Activated CD8-positive, alpha-beta T cell treated with anti-CD3 and anti-CD28 coated beads for 36 hours (primary cell): ENCODE data around the gene CNOT1. TPM values are rescaled to one million over a fixed set of nuclear protein-coding genes. Genes with fewer than 3 reads are reported as not detected.

ENCODE experiments used
- ATAC-seq: fragments of 200-7000 bp; cut with Tn5 transposase; one replicate; pipeline ENCODE4 v1.10.0; 2021; ENCODE audit warnings: mild to moderate bottlenecking, moderate library complexity
- CTCF ChIA-PET: fragments of 350-600 bp; sonication (Branson Sonifier 250); formaldehyde crosslinking; loops from one replicate; lab custom pipeline; 2021; ENCODE audit warnings: antibody characterized with exemption; lab: Charles Lee
- POLR2A ChIA-PET: fragments of 350-600 bp; sonication (Branson Sonifier 250); formaldehyde crosslinking; loops from one replicate; lab custom pipeline; 2021; ENCODE audit warnings: antibody characterized with exemption; lab: Charles Lee
- DNase-seq: peaks from one replicate; pipeline ENCODE4 v3.0.0-alpha.2; 2020
- H3K27ac Mint-ChIP-seq: one replicate; pipeline ENCODE4 v1.8.0; 2021; ENCODE audit warnings: mild to moderate bottlenecking, mixed read lengths
- H3K27me3 Mint-ChIP-seq: one replicate; pipeline ENCODE4 v1.8.0; 2021; ENCODE audit warnings: mixed read lengths
- H3K36me3 Mint-ChIP-seq: one replicate; pipeline ENCODE4 v1.8.0; 2021; ENCODE audit warnings: low read depth, mixed read lengths
- H3K4me1 Mint-ChIP-seq: one replicate; pipeline ENCODE4 v1.8.0; 2021; ENCODE audit warnings: low read depth, mixed read lengths
- H3K4me3 Mint-ChIP-seq: one replicate; pipeline ENCODE4 v1.8.0; 2021; ENCODE audit warnings: mild to moderate bottlenecking, moderate library complexity, mixed read lengths
- H3K9me3 Mint-ChIP-seq: one replicate; pipeline ENCODE4 v1.8.0; 2021; ENCODE audit warnings: mixed read lengths
- intact Hi-C: fragments of 100-400 bp; cut with micrococcal nuclease; formaldehyde crosslinking; loops from one replicate; pipeline ENCODE4 v1.10.0; 2022
- total RNA-seq, 2 experiments: library from RNA; stranded (reverse); gene quantifications; one replicate each; pipeline ENCODE4 v1.2.3, GENCODE V29; 2021
- TF ChIP-seq, protein P1 (sequence below): fragments of 200-600 bp; IDR thresholded peaks from one replicate; pipeline ENCODE4 v1.8.0; 2022; ENCODE audit warnings: antibody characterized with exemption, mild to moderate bottlenecking

The CNOT1 gene
- total RNA-seq, 2 experiments from 2014 or later = 274 to 281 TPM

DNA sequence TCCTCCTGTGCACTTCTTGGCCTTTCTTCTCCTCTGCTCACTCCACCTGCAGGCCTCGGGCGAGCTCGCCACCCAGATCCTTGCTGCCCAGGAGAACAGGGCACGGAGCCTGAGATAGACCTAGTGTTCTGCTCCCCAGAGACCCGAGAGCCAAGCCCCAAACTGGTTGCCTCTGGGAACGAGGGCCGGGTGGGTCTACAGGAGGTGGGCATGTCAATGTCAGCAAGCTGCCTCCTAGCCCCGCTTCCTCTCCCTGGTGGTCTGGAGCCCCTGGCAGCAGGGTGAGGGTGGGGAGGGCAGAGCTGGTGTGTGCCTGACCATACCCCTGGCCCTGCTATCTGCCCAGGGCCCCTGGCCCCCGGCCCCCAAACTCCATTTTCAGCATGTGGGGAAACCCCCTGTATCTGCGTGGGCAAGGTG, 130.5 kb downstream of the CNOT1 start:
- intact Hi-C loops = no loop called here
- no peaks in the 10 kb centered on the region for H3K36me3 Mint-ChIP-seq
- ATAC-seq = no peak
- peaks cover 32% of the 10 kb centered on the region for H3K27me3 Mint-ChIP-seq
- no peak overlapping the region for H3K27ac Mint-ChIP-seq
- ChIA-PET CTCF (interaction anchor here (0.9 to 1.7 kb wide), 3 partner anchors 20 to 257 kb away, joined by 3 to 8 read pairs (median 5); no protein-coding TSS in a partner anchor), POLR2A (interaction anchor here (1.0 kb wide), 1 partner anchor 107 kb away, joined by 4 read pairs; the partner anchor contains the start of gene GINS3)
- H3K9me3 Mint-ChIP-seq = no peaks in the 10 kb centered on the region
- TF ChIP-seq, protein P1, sequence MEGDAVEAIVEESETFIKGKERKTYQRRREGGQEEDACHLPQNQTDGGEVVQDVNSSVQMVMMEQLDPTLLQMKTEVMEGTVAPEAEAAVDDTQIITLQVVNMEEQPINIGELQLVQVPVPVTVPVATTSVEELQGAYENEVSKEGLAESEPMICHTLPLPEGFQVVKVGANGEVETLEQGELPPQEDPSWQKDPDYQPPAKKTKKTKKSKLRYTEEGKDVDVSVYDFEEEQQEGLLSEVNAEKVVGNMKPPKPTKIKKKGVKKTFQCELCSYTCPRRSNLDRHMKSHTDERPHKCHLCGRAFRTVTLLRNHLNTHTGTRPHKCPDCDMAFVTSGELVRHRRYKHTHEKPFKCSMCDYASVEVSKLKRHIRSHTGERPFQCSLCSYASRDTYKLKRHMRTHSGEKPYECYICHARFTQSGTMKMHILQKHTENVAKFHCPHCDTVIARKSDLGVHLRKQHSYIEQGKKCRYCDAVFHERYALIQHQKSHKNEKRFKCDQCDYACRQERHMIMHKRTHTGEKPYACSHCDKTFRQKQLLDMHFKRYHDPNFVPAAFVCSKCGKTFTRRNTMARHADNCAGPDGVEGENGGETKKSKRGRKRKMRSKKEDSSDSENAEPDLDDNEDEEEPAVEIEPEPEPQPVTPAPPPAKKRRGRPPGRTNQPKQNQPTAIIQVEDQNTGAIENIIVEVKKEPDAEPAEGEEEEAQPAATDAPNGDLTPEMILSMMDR = no peak
- DNase-seq = no peak
- peaks cover 13% of the 10 kb centered on the region for H3K4me1 Mint-ChIP-seq
- no peak overlapping the region for H3K4me3 Mint-ChIP-seq

DNA sequence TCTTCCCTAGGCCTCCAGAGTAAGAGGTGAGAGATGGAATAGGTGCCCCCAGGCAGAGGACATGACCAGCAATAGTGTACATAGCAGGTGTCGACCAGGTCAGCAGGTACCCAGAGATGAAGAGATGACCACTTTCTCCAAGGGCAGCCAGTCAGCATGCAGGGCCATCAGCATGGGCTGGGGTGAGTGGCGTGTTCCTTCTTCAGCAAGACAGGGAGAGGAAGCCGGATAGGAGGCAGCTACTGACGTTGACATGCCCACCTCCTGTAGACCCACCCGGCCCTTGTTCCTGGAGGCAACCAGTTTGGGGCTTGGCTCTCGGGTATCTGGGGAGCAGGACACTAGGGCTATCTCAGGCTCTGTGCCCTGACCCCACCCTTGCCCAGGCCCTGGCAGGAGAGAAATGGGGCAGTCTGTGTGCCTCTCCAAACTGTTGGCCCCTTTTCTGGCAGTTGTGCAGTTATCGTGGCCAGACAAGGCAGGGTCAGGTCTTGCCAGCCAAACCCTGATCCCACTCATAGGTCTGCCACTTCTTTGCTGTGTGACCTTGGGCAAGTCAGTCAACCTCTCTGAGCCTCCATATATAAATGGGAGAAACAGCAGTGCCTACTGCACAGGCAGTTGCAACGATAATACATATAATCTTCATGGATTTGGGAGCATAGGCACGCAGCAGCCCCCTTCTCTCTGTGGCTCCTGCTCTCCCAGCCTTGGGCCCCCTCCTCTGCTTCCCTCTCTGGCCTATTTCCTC, 131.1 kb downstream of the CNOT1 start:
- H3K4me1 Mint-ChIP-seq = peaks cover 13% of the 10 kb centered on the region
- POLR2A ChIA-PET = interaction anchor here (1.0 kb wide), 1 partner anchor 106 kb away, joined by 4 read pairs; the partner anchor contains the start of gene GINS3

DNA sequence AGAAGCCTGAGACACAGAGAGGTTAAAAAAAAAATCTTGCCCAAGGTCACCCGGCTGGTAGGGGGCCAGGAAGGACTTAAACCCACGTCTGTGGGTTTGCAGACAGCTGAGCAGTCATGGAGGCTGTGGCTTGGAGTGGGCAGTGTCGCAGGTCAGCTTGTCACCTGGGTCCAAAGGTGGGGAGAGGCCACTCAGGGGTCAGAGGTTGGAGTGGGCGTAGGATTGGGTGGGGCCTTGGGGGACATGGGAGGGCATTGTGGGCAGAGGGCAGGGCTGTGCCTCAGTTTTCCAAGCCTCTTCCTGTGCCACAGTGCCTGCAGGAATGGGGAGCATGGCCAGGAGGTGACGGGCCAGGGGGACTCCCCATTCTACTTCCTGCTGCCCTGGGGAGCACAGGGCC, 131.7 kb downstream of the CNOT1 start:
- no peak overlapping the region for H3K27ac Mint-ChIP-seq
- CTCF ChIA-PET = interaction anchor here (0.7 kb wide), 1 partner anchor 258 kb away, joined by 3 read pairs; no protein-coding TSS in a partner anchor
- TF ChIP-seq, protein P1 = no peak
- no peaks in the 10 kb centered on the region for H3K36me3 Mint-ChIP-seq
- no peak for ATAC-seq
- H3K27me3 Mint-ChIP-seq = peaks cover 36% of the 10 kb centered on the region
- no peak overlapping the region for H3K4me3 Mint-ChIP-seq
- DNase-seq = no peak
- POLR2A ChIA-PET = no interaction called here
- no peaks in the 10 kb centered on the region for H3K9me3 Mint-ChIP-seq
- peaks cover 13% of the 10 kb centered on the region for H3K4me1 Mint-ChIP-seq
- intact Hi-C loops = no loop called here

More for the DNA sequence above, 131.1 kb downstream of the CNOT1 start:
- Mint-ChIP-seq H3K27ac (no peak overlapping the region), H3K36me3 (no peaks in the 10 kb centered on the region), H3K27me3 (peaks cover 34% of the 10 kb centered on the region), H3K9me3 (no peaks in the 10 kb centered on the region), H3K4me3 (no peak overlapping the region)
- CTCF ChIA-PET = interaction anchor here (1.7 kb wide), 1 partner anchor 258 kb away, joined by 5 read pairs; no protein-coding TSS in a partner anchor
- DNase-seq = no peak
- no peak for ATAC-seq
- TF ChIP-seq, protein P1 = no peak
- intact Hi-C loops = no loop called here

DNA sequence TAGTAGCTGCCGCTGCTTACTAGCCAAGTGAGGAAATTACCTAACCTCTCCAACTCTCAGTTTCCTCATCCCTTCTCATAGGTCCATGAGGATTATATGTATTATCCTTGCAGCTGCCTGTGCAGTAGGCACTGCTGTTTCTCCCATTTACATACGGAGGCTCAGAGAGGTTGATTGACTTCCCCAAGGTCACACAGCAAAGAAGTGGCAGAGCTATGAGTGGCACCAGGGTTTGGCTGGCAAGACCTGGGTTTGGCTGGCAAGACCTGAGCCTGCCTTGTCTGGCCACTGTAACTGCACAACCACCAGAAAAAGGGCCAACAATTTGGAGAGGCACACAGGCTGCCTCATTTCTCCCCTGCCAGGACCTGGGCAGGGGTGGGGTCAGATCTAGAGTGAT, 132.2 kb downstream of the CNOT1 start:
- intact Hi-C loops = no loop called here
- H3K4me3 Mint-ChIP-seq = no peak overlapping the region
- ATAC-seq = no peak
- ChIA-PET POLR2A (no interaction called here), CTCF (interaction anchor here (0.7 kb wide), 1 partner anchor 259 kb away, joined by 3 read pairs; no protein-coding TSS in a partner anchor)
- no peaks in the 10 kb centered on the region for H3K36me3 Mint-ChIP-seq
- peaks cover 31% of the 10 kb centered on the region for H3K27me3 Mint-ChIP-seq
- no peak for DNase-seq
- TF ChIP-seq, protein P1 = no peak
- H3K27ac Mint-ChIP-seq = no peak overlapping the region
- H3K9me3 Mint-ChIP-seq = no peaks in the 10 kb centered on the region
- H3K4me1 Mint-ChIP-seq = peaks cover 13% of the 10 kb centered on the region
